ENCODE results near the gene THAP5. TPM values are rescaled to one million over a fixed set of nuclear protein-coding genes. Genes with fewer than 3 reads are reported as not detected.
"Not testable (repeated sequence)": the region's sequence is repeated elsewhere in the genome, so short reads cannot be mapped to it uniquely, and the experiment has no call there.

Gene THAP5
- total and polyA plus RNA-seq, 5 experiments from 2014 or later: 13.3 to 52.9 (median 27.9) TPM

DNA sequence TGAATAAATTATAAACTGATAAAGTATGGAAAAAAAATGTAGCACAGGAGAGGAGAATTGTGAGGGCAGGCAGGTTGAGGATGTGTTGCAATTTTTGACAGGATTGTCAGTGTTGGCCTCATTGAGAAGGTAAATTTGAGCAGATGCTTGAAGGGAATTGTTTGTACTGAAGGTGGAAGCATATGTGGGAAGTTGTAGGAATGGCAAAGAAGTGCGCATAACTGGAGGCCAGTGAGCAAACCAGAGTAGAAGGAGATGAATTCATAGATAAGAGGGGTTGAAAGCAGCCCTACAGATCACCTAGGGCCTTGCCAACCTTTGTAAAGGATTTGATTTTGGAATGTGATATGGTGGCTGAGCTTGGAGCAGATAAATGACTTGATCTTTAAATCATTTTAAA, 6.6 kb upstream of the THAP5 start:
- DNase-seq (no peak), ATAC-seq (no peak)
- peaks cover 10 to 65% (median 34%) of the 10 kb centered on the region in 3 donors for H3K36me3 Mint-ChIP-seq
- POLR2A ChIA-PET: no interaction called here
- H3K4me3 Mint-ChIP-seq: no peak overlapping the region
- no peaks in the 10 kb centered on the region for H3K27me3 Mint-ChIP-seq
- H3K9me3 Mint-ChIP-seq: peaks cover 0 to 5% (median 1%) of the 10 kb centered on the region in 9 donors
- H3K27ac Mint-ChIP-seq: peak overlapping the region in 3 of 10 donors; percentile 13 to 45 (median 23)
- H3K4me1 Mint-ChIP-seq: peaks cover 11 to 35% (median 25%) of the 10 kb centered on the region in 4 donors

DNA sequence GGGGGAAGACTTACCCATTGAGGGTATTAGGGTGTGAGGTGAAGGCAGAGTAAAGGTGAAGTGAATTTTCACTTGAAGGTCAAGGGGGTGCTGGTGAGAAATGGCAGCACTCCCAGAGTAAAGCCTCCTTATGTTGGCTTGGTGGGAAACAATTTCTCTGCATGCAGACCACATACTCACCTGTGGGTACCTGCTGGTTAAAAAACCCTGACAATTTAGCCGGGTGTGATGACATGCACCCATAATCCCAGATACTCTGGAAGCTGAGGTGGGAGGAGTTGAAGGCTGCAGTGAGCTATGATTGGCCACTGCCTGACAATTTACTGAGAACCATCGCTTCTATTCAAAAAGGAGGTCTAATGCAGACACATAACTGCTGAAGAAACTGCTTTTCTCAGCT, 5.7 kb upstream of the THAP5 start:
- H3K9me3 Mint-ChIP-seq: peaks cover 0 to 5% (median 1%) of the 10 kb centered on the region in 9 donors
- no peak overlapping the region for H3K4me3 Mint-ChIP-seq
- peak overlapping the region in 1 of 10 donors; percentile 11 for H3K27ac Mint-ChIP-seq
- H3K4me1 Mint-ChIP-seq: peaks cover 15 to 43% (median 29%) of the 10 kb centered on the region in 4 donors
- DNase-seq (no peak), ATAC-seq (no peak)
- H3K27me3 Mint-ChIP-seq: no peaks in the 10 kb centered on the region
- H3K36me3 Mint-ChIP-seq: peaks cover 10 to 64% (median 30%) of the 10 kb centered on the region in 3 donors
- POLR2A ChIA-PET: no interaction called here

DNA sequence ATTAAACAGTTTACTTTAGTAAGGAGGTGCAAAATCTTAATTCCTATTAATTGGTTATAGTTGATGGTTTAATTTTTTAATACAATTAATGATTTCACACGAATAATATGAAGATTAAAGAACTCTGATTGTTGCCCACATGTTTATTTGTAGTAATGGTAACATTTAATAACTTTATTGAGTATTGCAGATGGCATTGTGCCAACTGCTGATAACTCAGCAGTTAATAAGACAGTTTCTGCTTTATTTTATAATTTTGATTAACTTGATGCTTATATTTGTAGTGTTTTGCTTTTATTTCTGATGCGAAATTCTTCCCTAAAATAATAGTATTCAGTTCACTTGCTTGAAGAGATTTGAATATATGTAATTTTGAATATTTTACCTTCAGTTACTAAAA, 3.0 kb upstream of the THAP5 start:
- peaks cover 21 to 65% (median 46%) of the 10 kb centered on the region in 4 donors for H3K4me1 Mint-ChIP-seq
- DNase-seq (no peak), ATAC-seq (no peak)
- H3K36me3 Mint-ChIP-seq: peaks cover 4 to 52% (median 22%) of the 10 kb centered on the region in 3 donors
- H3K27me3 Mint-ChIP-seq: no peaks in the 10 kb centered on the region
- POLR2A ChIA-PET: no interaction called here
- no peak overlapping the region for H3K27ac Mint-ChIP-seq
- no peaks in the 10 kb centered on the region for H3K9me3 Mint-ChIP-seq
- peak overlapping the region in 1 of 10 donors; percentile 10 for H3K4me3 Mint-ChIP-seq

DNA sequence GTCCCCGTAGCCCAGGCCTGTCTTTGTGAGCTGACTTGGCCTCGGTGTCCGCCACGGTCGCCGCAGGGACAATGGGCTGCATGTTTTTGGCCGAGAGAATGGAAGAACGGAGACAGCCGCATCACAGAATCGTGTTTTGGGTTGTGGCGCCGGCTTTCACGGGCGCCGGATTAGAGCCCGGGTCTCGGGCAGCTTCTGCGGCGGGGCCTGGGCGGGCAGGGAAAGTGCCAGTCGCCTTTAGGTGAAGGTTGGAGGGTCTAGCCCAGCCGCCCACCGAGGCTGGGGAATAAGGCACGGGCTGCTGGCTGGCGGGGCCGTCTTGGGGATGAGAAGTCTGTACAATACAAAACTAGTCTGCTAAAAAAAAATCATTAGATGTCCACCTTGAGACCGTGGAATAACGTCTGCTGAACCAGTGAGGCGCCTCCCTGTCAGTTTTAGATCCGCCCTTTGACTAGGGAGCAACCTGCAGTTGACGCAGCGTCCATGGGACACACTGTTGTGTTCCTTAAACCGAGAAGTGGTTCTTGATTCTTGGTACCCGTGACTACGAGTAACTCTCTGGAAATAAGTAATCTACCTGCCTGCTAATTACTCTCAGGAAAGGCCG, 745 bp upstream of the THAP5 start:
- peak overlapping the region; percentile 94 to 100 (median 98) for H3K4me3 Mint-ChIP-seq
- DNase-seq (peak in 9 of 10 donors; percentile 14 to 71 (median 44)), ATAC-seq (peak; percentile 4 to 7)
- H3K9me3 Mint-ChIP-seq: no peaks in the 10 kb centered on the region
- H3K4me1 Mint-ChIP-seq: peaks cover 15 to 82% (median 48%) of the 10 kb centered on the region in 4 donors
- H3K27me3 Mint-ChIP-seq: no peaks in the 10 kb centered on the region
- POLR2A ChIA-PET: interaction anchor here (0.5 to 3.0 kb wide), 13 partner anchors 17 to 1522 kb away, joined by 3 to 53 read pairs (median 3); partner anchors contain the start of genes HBP1 and PNPLA8
- H3K27ac Mint-ChIP-seq: peak overlapping the region; percentile 99 to 100 (median 100)
- peaks cover 11 to 41% (median 31%) of the 10 kb centered on the region in 3 donors for H3K36me3 Mint-ChIP-seq

DNA sequence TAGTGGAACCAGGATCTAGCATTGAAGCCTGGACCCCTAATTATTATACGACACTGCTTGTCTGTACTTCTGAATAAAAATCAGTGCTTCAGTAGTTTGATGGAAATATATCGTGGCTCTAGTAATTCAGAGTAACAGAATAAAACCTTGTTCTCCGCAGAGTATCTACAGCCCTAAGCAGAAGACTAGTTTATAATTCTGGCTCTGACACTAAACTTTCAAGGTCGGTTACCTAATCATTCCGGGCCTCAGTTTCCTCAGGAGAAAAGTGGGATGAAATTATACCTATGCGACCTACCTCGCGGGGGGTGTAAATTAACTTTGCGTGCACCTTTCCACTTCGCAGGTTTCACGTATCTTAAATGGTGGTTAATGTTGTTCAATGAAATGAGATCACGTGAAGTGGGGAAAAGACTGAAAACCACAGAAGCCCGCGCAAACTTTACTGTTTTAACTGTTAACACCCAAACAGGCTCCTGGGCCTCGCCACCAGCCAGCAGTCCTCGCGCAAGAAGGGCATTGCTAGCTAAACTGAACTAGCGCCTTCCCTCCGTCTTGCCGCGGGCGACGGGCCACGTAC, 615 bp downstream of the THAP5 start:
- ATAC-seq: peak in 1 of 2 donors; percentile 37
- peaks cover 15 to 81% (median 45%) of the 10 kb centered on the region in 4 donors for H3K4me1 Mint-ChIP-seq
- H3K27ac Mint-ChIP-seq: peak overlapping the region; percentile 99 to 100 (median 100)
- peaks cover 0 to 6% (median 0%) of the 10 kb centered on the region in 9 donors for H3K9me3 Mint-ChIP-seq
- H3K27me3 Mint-ChIP-seq: no peaks in the 10 kb centered on the region
- H3K4me3 Mint-ChIP-seq: peak overlapping the region; percentile 94 to 100 (median 98)
- DNase-seq: peak in 2 of 10 donors; percentile 54 to 67
- POLR2A ChIA-PET: interaction anchor here (0.5 to 3.0 kb wide), 10 partner anchors 9 to 1400 kb away, joined by 3 to 53 read pairs (median 5); partner anchors contain the start of genes CBLL1, HBP1 and PNPLA8
- peaks cover 16 to 43% (median 43%) of the 10 kb centered on the region in 3 donors for H3K36me3 Mint-ChIP-seq

DNA sequence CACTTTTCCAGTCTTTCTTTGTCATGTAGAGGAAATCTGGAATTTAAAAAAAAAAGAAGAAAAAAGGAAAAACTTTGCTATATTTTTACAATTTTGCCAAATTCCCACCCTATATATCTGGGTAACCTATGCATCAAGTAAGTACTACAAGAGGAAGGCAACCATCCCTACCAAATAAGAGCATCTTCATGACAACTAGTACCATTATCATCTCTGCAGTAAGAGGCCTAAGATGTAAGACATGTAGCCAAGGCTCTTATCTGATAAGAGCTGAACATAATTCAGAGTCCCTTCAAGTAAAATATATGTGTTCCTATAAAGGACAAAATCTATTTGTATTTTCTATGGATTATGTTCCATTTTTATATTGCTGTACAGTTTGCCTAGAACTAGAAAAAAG, 3.5 kb downstream of the THAP5 start:
- Mint-ChIP-seq H3K4me1 (peaks cover 15 to 60% (median 32%) of the 10 kb centered on the region in 4 donors), H3K4me3 (no peak overlapping the region), H3K27ac (peak overlapping the region in 1 of 10 donors; percentile 1), H3K9me3 (peaks cover 0 to 11% (median 4%) of the 10 kb centered on the region in 9 donors), H3K27me3 (no peaks in the 10 kb centered on the region), H3K36me3 (peaks cover 21 to 43% (median 35%) of the 10 kb centered on the region in 3 donors)
- POLR2A ChIA-PET: no interaction called here
- DNase-seq (no peak), ATAC-seq (no peak)

DNA sequence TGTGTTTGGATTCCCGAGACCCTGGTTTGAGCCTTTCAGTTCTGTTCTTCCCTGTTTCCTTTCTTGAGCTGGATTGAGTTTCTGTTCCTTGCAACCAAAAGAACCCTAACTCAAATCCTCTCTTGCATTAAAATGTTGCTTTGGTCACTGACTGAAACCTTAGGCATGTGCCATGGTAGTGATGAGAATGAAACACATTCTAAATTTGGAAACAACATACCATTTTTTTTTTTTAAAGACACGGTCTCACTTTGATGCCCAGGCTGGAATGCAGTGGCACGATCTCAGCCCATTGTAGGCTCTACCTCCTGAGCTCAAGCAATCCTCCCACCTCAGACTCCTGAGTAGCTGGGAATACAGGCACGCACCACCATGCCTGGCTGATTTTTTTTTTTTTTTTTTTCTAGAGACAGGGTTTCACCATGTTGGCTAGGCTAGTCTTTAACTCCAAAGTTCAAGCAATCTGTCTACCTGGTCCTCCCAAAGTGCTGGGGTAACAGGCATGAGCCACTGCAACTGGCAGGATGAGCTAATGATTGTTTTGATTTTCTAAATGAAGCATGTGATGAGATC, 8.4 kb downstream of the THAP5 start:
- DNase-seq: no peak
- Mint-ChIP-seq H3K36me3 (peaks cover 45 to 54% (median 49%) of the 10 kb centered on the region in 3 donors), H3K4me3 (no peak overlapping the region), H3K27ac (peak overlapping the region in 1 of 10 donors; percentile 78), H3K9me3 (peaks cover 0 to 44% (median 19%) of the 10 kb centered on the region in 9 donors), H3K4me1 (peaks cover 6 to 24% (median 7%) of the 10 kb centered on the region in 4 donors), H3K27me3 (no peaks in the 10 kb centered on the region)
- no peak for ATAC-seq
- POLR2A ChIA-PET: interaction anchor here (0.6 to 0.9 kb wide), 2 partner anchors 35 to 1393 kb away, joined by 3 to 4 read pairs; partner anchors contain the start of gene PNPLA8

DNA sequence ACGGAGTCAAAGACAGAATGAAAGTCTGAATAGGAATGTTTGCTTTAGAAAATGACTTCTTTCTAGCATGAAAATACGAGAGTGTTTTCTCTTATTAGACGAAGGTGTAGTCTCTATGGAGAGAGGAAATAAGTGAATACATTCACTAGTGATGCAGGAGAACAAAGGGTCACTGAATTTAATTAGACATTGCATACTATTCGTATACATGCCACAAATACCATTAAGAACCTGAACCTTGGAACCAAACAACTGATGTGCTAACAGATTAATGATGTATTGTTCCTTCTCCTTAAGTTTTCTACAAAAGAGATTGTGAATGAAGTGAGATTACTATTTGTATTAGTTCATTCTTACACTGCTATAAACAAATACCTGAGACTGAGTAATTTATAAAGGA, 10.3 kb downstream of the THAP5 start:
- Mint-ChIP-seq H3K36me3 (peaks cover 30 to 43% (median 34%) of the 10 kb centered on the region in 3 donors), H3K27ac (no peak overlapping the region), H3K4me3 (no peak overlapping the region), H3K4me1 (peaks cover 0 to 16% (median 4%) of the 10 kb centered on the region in 4 donors), H3K9me3 (peaks cover 0 to 48% (median 26%) of the 10 kb centered on the region in 9 donors), H3K27me3 (no peaks in the 10 kb centered on the region)
- ATAC-seq (no peak), DNase-seq (no peak)
- POLR2A ChIA-PET: no interaction called here

DNA sequence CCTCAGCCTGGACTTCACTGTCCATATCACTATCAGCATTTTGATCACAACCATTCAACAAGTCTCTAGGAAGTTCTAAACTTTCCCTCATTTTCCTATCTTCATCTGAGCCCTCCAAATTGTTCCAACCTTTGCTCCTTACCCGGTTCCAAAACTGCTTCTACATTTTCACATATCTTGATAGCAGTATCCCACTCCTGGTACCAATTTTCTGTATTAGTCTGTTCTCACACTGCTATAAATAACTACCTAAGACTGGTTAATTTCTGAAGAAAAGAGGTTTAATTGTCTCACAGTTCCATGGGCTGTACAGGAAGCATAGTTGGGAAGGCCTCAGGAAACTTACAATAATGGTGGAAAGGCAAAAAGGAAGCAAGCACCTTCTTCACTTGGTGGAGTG, 11.9 kb downstream of the THAP5 start:
- ATAC-seq: no peak
- Mint-ChIP-seq H3K27ac (no peak overlapping the region), H3K9me3 (peaks cover 0 to 46% (median 26%) of the 10 kb centered on the region in 9 donors), H3K36me3 (peaks cover 25 to 42% (median 34%) of the 10 kb centered on the region in 3 donors), H3K4me1 (peaks cover 0 to 11% (median 4%) of the 10 kb centered on the region in 4 donors), H3K4me3 (no peak overlapping the region), H3K27me3 (no peaks in the 10 kb centered on the region)
- DNase-seq: no peak
- POLR2A ChIA-PET: no interaction called here

DNA sequence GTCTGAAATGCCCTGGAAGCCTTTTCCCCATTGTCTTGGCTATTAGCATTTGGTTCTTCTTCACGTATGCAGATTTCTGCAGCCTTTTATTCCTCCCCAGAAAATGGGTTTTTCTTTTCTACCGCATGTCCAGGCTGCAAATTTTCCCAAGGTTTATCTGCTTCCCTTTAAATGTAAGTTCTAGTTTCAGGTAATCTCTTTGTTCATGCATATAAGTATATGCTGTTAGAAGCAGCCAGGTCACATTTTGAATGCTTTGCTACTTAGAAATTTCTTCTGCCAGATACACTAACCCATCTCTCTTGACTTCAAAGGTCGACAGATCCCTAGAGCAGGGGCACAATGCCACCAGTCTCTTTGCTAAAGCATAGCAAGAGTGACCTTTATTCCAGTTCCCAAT, 12.3 kb downstream of the THAP5 start:
- Mint-ChIP-seq H3K4me3 (no peak overlapping the region), H3K36me3 (peaks cover 26 to 42% (median 34%) of the 10 kb centered on the region in 3 donors), H3K4me1 (peaks cover 0 to 15% (median 4%) of the 10 kb centered on the region in 4 donors), H3K27me3 (no peaks in the 10 kb centered on the region), H3K27ac (no peak overlapping the region), H3K9me3 (peaks cover 0 to 46% (median 26%) of the 10 kb centered on the region in 9 donors)
- ATAC-seq: no peak
- no peak for DNase-seq
- POLR2A ChIA-PET: no interaction called here

DNA sequence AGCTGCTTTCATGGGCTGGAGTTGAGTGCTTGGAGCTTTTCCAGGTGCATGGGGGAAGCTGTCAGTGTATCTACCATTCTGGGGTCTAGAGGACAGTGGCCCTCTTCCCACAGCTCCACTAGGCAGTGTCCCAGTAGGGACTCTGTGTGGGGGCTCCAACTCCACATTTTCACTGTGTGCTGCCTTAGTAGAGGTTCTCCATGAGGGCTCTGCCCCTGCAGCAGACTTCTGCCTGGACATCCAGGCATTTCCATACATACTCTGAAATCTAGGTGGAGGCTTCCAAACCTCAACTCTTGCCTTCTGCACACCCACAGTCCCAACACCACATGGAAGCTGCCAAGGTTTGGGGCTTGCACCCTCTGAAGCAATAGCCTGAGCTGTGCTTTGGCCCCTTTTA, 12.8 kb downstream of the THAP5 start:
- H3K4me3 Mint-ChIP-seq, H3K27me3 Mint-ChIP-seq, ATAC-seq, POLR2A ChIA-PET, DNase-seq, H3K27ac Mint-ChIP-seq: not testable (repeated sequence)
- H3K36me3 Mint-ChIP-seq: peaks cover 25 to 45% (median 34%) of the 10 kb centered on the region in 3 donors
- peaks cover 0 to 45% (median 26%) of the 10 kb centered on the region in 9 donors for H3K9me3 Mint-ChIP-seq
- H3K4me1 Mint-ChIP-seq: peaks cover 0 to 19% (median 4%) of the 10 kb centered on the region in 4 donors

DNA sequence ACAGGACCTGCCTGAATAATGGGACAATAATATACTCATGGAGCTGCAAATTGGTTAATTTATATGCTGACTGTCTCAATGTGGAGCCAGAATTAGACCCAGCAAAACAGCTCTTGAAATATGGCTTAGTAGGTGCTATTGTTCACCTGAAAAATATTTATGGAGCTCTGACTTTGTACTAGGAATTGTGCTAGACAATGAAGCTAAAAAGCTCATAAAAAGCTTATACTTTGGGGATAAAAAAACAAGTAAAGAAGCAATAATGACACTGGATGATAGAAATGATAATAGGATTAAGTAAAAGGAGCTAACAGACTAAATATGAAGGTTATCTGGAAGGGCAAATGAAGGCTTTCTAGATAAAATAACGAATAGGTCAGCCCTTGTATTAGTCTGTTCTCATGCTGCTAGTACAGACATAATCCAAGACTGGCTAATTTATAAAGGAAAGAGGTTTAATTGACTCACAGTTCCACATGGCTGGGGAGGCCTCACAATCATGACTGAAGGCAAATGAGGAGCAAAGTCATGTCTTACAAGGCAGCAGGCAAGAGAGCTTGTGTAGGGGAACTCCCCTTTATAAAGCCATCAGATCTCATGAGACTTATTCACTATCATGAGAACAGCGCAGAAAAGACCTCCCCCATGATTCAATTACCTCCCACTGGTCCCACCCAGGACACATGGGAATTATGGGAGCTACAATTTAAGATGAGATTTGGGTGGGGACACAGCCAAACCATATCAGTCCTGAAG, 21.2 kb downstream of the THAP5 start:
- H3K9me3 Mint-ChIP-seq: peaks cover 0 to 12% (median 2%) of the 10 kb centered on the region in 9 donors
- ATAC-seq, H3K27ac Mint-ChIP-seq, H3K27me3 Mint-ChIP-seq, DNase-seq, H3K4me3 Mint-ChIP-seq, H3K36me3 Mint-ChIP-seq: not testable (repeated sequence)
- POLR2A ChIA-PET: interaction anchor here (1.0 kb wide), 1 partner anchor 22 kb away, joined by 4 read pairs; no protein-coding TSS in a partner anchor
- peaks cover 0 to 17% (median 0%) of the 10 kb centered on the region in 4 donors for H3K4me1 Mint-ChIP-seq

All from naive thymus-derived CD8-positive, alpha-beta T cell (primary cell).